K562 (cell line): ENCODE data around the gene UFSP2. TPM values are rescaled to one million over a fixed set of nuclear protein-coding genes. Genes with fewer than 3 reads are reported as not detected.

Experiments
- ATAC-seq: fragments of 200-7000 bp; cut with Tn5 transposase; 3 replicates; pipeline ENCODE4 v1.9.1; 2020; ENCODE audit warnings: moderate library complexity
- BruUV-seq: library from RNA; stranded (reverse); fragments of 400-500 nt; replicated peaks from 2 replicates; lab custom pipeline; 2021; lab: Mats Ljungman, UMichigan
- CTCF ChIA-PET: fragments of 300-600 bp; formaldehyde crosslinking; extraction: SDS; loops from one replicate; lab custom pipeline; 2021; ENCODE audit warnings: low intra/inter-chr PET ratio; lab: Yijun Ruan, JAX
- POLR2A ChIA-PET: fragments of 300-600, 350-650 bp; sonication (Branson Sonifier 250); formaldehyde crosslinking; extraction: SDS; loops from one replicate; lab custom pipeline; 2021; ENCODE audit warnings: antibody characterized with exemption, inconsistent platforms; lab: Yijun Ruan, JAX
- DNase-seq, 4 experiments: peaks; one replicate each; pipeline versions ENCODE4 v3.0.0 to v3.0.0-alpha.2; 2011 to 2018; ENCODE audit warnings: low spot score in 3 of 4, mixed read lengths in 3 of 4; ENCODE audit errors: extremely low read depth in 1 of 4
- FAIRE-seq: peaks from 2 replicates; lab custom pipeline; 2011; peaks lifted over from hg19 to GRCh38; lab: Jason Lieb, UNC
- H2AFZ ChIP-seq: 2 replicates; pipeline ENCODE4 v1.6.0; 2011; ENCODE audit warnings: low read depth, low read length, control low read depth, inconsistent platforms
- H3K27ac ChIP-seq: fragments of 200-600 bp; 3 replicates; pipeline ENCODE4 v1.8.0; 2011; ENCODE audit warnings: low read depth, mild to moderate bottlenecking, control low read depth, inconsistent platforms, low read length, moderate library complexity, mixed read lengths; ENCODE audit errors: extremely low read depth
- H3K27me3 ChIP-seq, 2 experiments: fragments of 300-600 bp in 1 of 2; 2 replicates in 1 of 2; 3 replicates in 1 of 2; pipeline versions ENCODE4 v1.6.0 to v1.8.0; 2011; ENCODE audit warnings: inconsistent platforms in 2 of 2, low read length in 2 of 2, mild to moderate bottlenecking in 1 of 2, mixed read lengths in 1 of 2, moderate library complexity in 1 of 2; ENCODE audit not compliant: control insufficient read depth in 2 of 2, insufficient read depth in 2 of 2
- H3K36me3 ChIP-seq: fragments of 300-600 bp; 3 replicates; pipeline ENCODE4 v1.8.0; 2011; ENCODE audit warnings: mild to moderate bottlenecking, low read length, inconsistent platforms; ENCODE audit not compliant: control insufficient read depth, insufficient read depth
- H3K4me1 ChIP-seq, 2 experiments: fragments of 200-600 bp in 1 of 2; replicated peaks in 1 of 2; 2 replicates in 1 of 2; 3 replicates in 1 of 2; pipeline versions ENCODE4 v1.5.1 to v1.8.0; 2011; ENCODE audit warnings: inconsistent platforms in 2 of 2, low read length in 2 of 2, mild to moderate bottlenecking in 1 of 2, mixed read lengths in 1 of 2, moderate library complexity in 1 of 2; ENCODE audit not compliant: control insufficient read depth in 2 of 2, insufficient read depth in 2 of 2
- H3K4me2 ChIP-seq: 2 replicates; pipeline ENCODE4 v1.6.1; 2011; ENCODE audit warnings: low read length, control low read depth, inconsistent platforms, mixed read lengths; ENCODE audit not compliant: insufficient read depth
- H3K4me3 ChIP-seq: fragments of 200-600 bp; sonication (generic), shearing (Covaris generic); 2 replicates; pipeline ENCODE4 v1.5.1; 2016; ENCODE audit warnings: control low read depth, inconsistent platforms
- H3K79me2 ChIP-seq: fragments of 200-600 bp; 3 replicates; pipeline ENCODE4 v1.8.0; 2011; ENCODE audit warnings: low read length, inconsistent platforms; ENCODE audit not compliant: control insufficient read depth, insufficient read depth
- H3K9ac ChIP-seq, 2 experiments: 2 replicates each; pipeline versions ENCODE4 v1.6.0 to v1.6.1; 2011; ENCODE audit warnings: low read depth in 2 of 2, low read length in 2 of 2, control low read depth in 1 of 2, inconsistent platforms in 1 of 2, mild to moderate bottlenecking in 1 of 2, mixed read lengths in 1 of 2; ENCODE audit not compliant: insufficient read depth in 1 of 2
- H3K9me1 ChIP-seq: one replicate; pipeline ENCODE4 v1.6.0; 2011; ENCODE audit warnings: inconsistent platforms, mild to moderate bottlenecking, low read length, moderate library complexity; ENCODE audit not compliant: control insufficient read depth, insufficient read depth
- H3K9me3 ChIP-seq: replicated peaks from 2 replicates; pipeline ENCODE4 v1.5.1; 2011; ENCODE audit warnings: low read depth, low read length, inconsistent platforms; ENCODE audit not compliant: control insufficient read depth, insufficient read depth
- H4K20me1 ChIP-seq: replicated peaks from 2 replicates; pipeline ENCODE4 v1.6.1; 2011; ENCODE audit warnings: low read length, inconsistent platforms, mixed read lengths; ENCODE audit not compliant: control insufficient read depth, insufficient read depth
- CCNT2 ChIP-seq: IDR thresholded peaks from 2 replicates; pipeline ENCODE4 v1.6.1; 2011; ENCODE audit warnings: borderline replicate concordance, low read depth, mild to moderate bottlenecking, moderate library complexity, mixed read lengths, low read length; ENCODE audit not compliant: insufficient read length; ENCODE audit errors: extremely low read depth
- ZBTB7A ChIP-seq: IDR thresholded peaks from 2 replicates; pipeline ENCODE4 v1.6.1; 2011; ENCODE audit warnings: low read depth, mild to moderate bottlenecking, low read length, moderate library complexity, borderline replicate concordance; ENCODE audit not compliant: control insufficient read depth
- ZNF174 ChIP-seq: fragments of 250-450 bp; sonication (Bioruptor Pico); IDR thresholded peaks from 2 replicates; pipeline ENCODE4 v1.4.0; 2020; ENCODE audit warnings: mild to moderate bottlenecking
- WGBS: fragments of 100-300 bp; shearing (Covaris generic); methylation state at CpG from one replicate; pipeline ENCODE4 v1.1.6; 2016; ENCODE audit warnings: low coverage, mixed read lengths; ENCODE audit not compliant: insufficient coverage; ENCODE audit errors: missing lambda C conversion rate; 5-methylcytosine and 5-hydroxymethylcytosine counted together
- in situ Hi-C: fragments of 300-500 bp; cut with MboI; formaldehyde crosslinking; loops from 4 replicates; pipeline ENCODE4 v1.15.0; 2018; ENCODE audit warnings: inconsistent platforms, mixed read lengths
- intact Hi-C: fragments of 100-400 bp; cut with micrococcal nuclease; formaldehyde crosslinking; loops from 2 replicates; pipeline ENCODE4 v1.14.2; 2022
- polyA plus RNA-seq, 8 experiments: library from polyadenylated mRNA; depleted of rRNA in 4 of 8; stranded (reverse) in 5 of 8; unstranded in 3 of 8; fragments of >200 nt; fragmentation: Nextera tagmentation in 2 of 8; fragmentation: Illumina TruSeq in 1 of 8; extraction: Ambion mirVana in 2 of 8; extraction: Trizol in 1 of 8; gene quantifications; 2 replicates each; pipeline versions ENCODE4 v1.2.1 to v1.2.3, GENCODE V29; 2011 to 2014; ENCODE audit warnings: inconsistent platforms in 1 of 8, missing spikeins in 1 of 8
- total RNA-seq, 7 experiments: library from RNA; depleted of rRNA in 6 of 7; stranded (reverse); fragments of >200 nt in 6 of 7; fragmentation: Illumina TruSeq in 2 of 7; extraction: Trizol in 2 of 7; gene quantifications; 2 replicates each; pipeline versions ENCODE4 v1.2.1 to v1.2.3, GENCODE V29; 2011 to 2021; ENCODE audit warnings: low replicate concordance in 1 of 7
- TF ChIP-seq, protein P1 (sequence below): fragments of 250-450 bp; sonication (Bioruptor Pico); IDR thresholded peaks from 2 replicates; pipeline ENCODE4 v1.5.0; 2021
- TF ChIP-seq, protein P2 (sequence below), 2 experiments: IDR thresholded peaks; 2 replicates each; pipeline ENCODE4 v1.6.1; 2012; ENCODE audit warnings: improper control_type of control experiment in 2 of 2, low read depth in 2 of 2, low read length in 2 of 2, borderline replicate concordance in 1 of 2
- TF ChIP-seq, protein P3 (sequence below), 2 experiments: fragments of 450-650 bp in 1 of 2; sonication (generic) in 1 of 2; formaldehyde crosslinking; conservative IDR thresholded peaks; 2 replicates each; pipeline versions ENCODE4 v1.4.0 to v1.8.1; 2020 to 2022; ENCODE audit warnings: mild to moderate bottlenecking in 1 of 2, missing genetic modification reagents in 1 of 2
- TF ChIP-seq, protein P4 (sequence below): sonication (generic); formaldehyde crosslinking; IDR thresholded peaks from 2 replicates; pipeline ENCODE4 v1.8.0; 2023; ENCODE audit warnings: mild to moderate bottlenecking, missing genetic modification reagents

Gene UFSP2
- total and polyA plus RNA-seq, 9 of the 15 experiments (the other 6 are each of a cell fraction or from before 2014, with no cell fraction given) = 20.1 to 55.8 (median 26.6) TPM

DNA sequence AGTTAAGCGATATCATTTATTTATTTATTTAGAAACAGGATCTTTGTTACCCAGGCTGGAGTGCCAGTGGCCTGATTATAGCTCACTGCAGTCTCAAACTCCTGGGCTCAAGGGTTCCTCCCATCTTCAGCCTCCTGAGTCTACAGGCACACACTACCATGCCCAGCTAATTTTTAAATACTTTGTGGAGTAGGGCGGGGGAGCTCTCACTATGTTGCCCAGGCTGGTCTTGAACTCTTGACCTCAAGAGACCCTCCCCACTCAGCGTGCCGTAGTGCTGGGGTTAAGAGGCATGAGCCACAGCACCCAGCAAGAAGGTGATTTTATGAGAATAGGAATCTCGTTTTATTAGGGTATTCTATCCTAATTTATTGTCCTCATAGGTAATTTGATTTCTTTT, 3.9 kb upstream of the UFSP2 start:
- Histone ChIP-seq H3K27me3 (peaks cover 0 to 4% of the 10 kb centered on the region in 2 experiments; a peak in 1 of 5 replicates), H3K79me2 (peaks cover 10% of the 10 kb centered on the region), H3K9me1 (no peaks in the 10 kb centered on the region), H3K36me3 (no peaks in the 10 kb centered on the region), H3K27ac (no peak overlapping the region), H3K9ac (no peak overlapping the region), H3K4me2 (no peak overlapping the region), H4K20me1 (no peaks in the 10 kb centered on the region), H3K9me3 (peaks cover 4% of the 10 kb centered on the region; the same call in 1 of the 2 replicates), H3K4me1 (peaks cover 0 to 7% of the 10 kb centered on the region in 2 experiments; a peak in 2 of 5 replicates), H2AFZ (no peak overlapping the region), H3K4me3 (no peak overlapping the region)
- intact Hi-C loops (no loop called here), in situ Hi-C loops (no loop called here)
- POLR2A ChIA-PET = no interaction called here
- 0 out of 2 replicates have a peak, but pooled peaks have one; percentile 48 for TF ChIP-seq ZBTB7A
- no peak for TF ChIP-seq CCNT2
- FAIRE-seq (no peak), ATAC-seq (no peak), DNase-seq (peak in 1 of 4 experiments; percentile 9)
- 16% methylated on average over 4 of the region's 5 CpGs for WGBS
- no TSS peak for BruUV-seq
- CTCF ChIA-PET = no interaction called here

DNA sequence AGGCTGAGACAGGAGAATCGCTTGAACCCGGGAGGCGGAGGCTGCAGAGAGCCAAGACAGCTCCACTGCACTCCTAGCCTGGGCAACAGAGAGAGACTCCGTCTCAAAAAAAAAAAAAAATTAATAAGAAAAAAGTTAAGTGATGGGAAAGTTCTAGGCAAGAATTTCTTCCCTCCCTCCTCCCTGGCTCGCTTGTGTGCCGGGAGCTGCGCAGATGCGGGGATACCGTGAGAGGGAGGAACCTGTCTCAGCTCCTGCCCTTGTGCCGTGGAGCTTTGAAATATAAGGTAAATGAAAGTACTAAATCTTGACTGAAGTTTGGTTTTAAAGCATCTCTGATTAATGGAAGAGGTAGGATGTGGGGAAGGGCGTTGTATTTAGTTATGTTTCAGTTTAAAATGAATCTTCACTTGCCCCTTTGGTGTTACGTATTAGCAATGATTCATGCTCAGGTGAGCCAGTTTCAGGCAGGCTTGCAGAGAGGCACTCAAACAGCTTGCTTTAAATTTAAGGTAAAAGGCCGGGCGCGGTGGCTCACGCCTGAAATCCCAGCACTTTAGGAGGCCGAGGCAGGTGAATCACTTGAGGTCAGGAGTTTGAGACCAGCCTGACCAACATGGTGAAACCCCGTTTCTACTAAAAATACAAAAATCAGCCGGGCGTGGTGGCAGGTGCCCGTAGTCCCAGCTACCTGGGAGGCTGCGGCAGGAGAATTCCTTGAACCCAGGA, 1.4 kb upstream of the UFSP2 start:
- 79% methylated on average over 19 of the region's 22 CpGs for WGBS
- POLR2A ChIA-PET = interaction anchor here (0.6 to 2.0 kb wide), 2 partner anchors 31 to 364 kb away, joined by 3 to 5 read pairs; partner anchors contain the start of gene ANKRD37
- TF ChIP-seq, protein P1, sequence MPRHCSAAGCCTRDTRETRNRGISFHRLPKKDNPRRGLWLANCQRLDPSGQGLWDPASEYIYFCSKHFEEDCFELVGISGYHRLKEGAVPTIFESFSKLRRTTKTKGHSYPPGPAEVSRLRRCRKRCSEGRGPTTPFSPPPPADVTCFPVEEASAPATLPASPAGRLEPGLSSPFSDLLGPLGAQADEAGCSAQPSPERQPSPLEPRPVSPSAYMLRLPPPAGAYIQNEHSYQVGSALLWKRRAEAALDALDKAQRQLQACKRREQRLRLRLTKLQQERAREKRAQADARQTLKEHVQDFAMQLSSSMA (CRISPR knock-in tag) = no peak
- TF ChIP-seq, protein P2, sequence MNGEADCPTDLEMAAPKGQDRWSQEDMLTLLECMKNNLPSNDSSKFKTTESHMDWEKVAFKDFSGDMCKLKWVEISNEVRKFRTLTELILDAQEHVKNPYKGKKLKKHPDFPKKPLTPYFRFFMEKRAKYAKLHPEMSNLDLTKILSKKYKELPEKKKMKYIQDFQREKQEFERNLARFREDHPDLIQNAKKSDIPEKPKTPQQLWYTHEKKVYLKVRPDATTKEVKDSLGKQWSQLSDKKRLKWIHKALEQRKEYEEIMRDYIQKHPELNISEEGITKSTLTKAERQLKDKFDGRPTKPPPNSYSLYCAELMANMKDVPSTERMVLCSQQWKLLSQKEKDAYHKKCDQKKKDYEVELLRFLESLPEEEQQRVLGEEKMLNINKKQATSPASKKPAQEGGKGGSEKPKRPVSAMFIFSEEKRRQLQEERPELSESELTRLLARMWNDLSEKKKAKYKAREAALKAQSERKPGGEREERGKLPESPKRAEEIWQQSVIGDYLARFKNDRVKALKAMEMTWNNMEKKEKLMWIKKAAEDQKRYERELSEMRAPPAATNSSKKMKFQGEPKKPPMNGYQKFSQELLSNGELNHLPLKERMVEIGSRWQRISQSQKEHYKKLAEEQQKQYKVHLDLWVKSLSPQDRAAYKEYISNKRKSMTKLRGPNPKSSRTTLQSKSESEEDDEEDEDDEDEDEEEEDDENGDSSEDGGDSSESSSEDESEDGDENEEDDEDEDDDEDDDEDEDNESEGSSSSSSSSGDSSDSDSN (IDR thresholded peaks at IDR 0.05; ENCODE audit: borderline replicate concordance in 1 of 2, low read depth in 2 of 2, low read length in 2 of 2) = no peak
- TF ChIP-seq, protein P3, sequence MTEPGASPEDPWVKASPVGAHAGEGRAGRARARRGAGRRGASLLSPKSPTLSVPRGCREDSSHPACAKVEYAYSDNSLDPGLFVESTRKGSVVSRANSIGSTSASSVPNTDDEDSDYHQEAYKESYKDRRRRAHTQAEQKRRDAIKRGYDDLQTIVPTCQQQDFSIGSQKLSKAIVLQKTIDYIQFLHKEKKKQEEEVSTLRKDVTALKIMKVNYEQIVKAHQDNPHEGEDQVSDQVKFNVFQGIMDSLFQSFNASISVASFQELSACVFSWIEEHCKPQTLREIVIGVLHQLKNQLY (CRISPR knock-in tag; conservative IDR thresholded peaks at IDR 0.05) = no peak
- TF ChIP-seq, protein P4, sequence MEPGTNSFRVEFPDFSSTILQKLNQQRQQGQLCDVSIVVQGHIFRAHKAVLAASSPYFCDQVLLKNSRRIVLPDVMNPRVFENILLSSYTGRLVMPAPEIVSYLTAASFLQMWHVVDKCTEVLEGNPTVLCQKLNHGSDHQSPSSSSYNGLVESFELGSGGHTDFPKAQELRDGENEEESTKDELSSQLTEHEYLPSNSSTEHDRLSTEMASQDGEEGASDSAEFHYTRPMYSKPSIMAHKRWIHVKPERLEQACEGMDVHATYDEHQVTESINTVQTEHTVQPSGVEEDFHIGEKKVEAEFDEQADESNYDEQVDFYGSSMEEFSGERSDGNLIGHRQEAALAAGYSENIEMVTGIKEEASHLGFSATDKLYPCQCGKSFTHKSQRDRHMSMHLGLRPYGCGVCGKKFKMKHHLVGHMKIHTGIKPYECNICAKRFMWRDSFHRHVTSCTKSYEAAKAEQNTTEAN (CRISPR knock-in tag) = no peak
- TF ChIP-seq ZNF174 (CRISPR knock-in tag) = no peak

More for the DNA sequence above, 1.4 kb upstream of the UFSP2 start:
- DNase-seq (no peak), FAIRE-seq (no peak), ATAC-seq (no peak)
- H3K9ac ChIP-seq = no peak overlapping the region
- no peaks in the 10 kb centered on the region for H3K27me3 ChIP-seq
- H3K27ac ChIP-seq = no peak overlapping the region
- H3K9me1 ChIP-seq = no peaks in the 10 kb centered on the region
- no peaks in the 10 kb centered on the region for H4K20me1 ChIP-seq
- H3K79me2 ChIP-seq = peaks cover 24% of the 10 kb centered on the region
- in situ Hi-C loops (no loop called here), intact Hi-C loops (no loop called here)
- H3K9me3 ChIP-seq = peaks cover 4% of the 10 kb centered on the region; the same call in 1 of the 2 replicates
- no peak overlapping the region for H2AFZ ChIP-seq
- H3K36me3 ChIP-seq = peaks cover under 1% of the 10 kb centered on the region; the same call in 1 of the 3 replicates
- CTCF ChIA-PET = no interaction called here
- H3K4me3 ChIP-seq = no peak overlapping the region
- H3K4me2 ChIP-seq = no peak overlapping the region
- peaks cover 0 to 7% of the 10 kb centered on the region in 2 experiments; a peak in 2 of 5 replicates for H3K4me1 ChIP-seq
- no TSS peak for BruUV-seq
